H1 (cell line): ENCODE measurements around the gene IL16. TPM values are rescaled to one million over a fixed set of nuclear protein-coding genes. Genes with fewer than 3 reads are reported as not detected.

Source experiments
- CTCF ChIA-PET: fragments of 300-600 bp; sonication (Branson Sonifier 250); formaldehyde crosslinking; loops from one replicate; lab custom pipeline; 2021; ENCODE audit not compliant: partially characterized antibody; lab: Charles Lee
- POLR2A ChIA-PET: fragments of 300-600 bp; sonication (Branson Sonifier 250); formaldehyde crosslinking; loops from one replicate; lab custom pipeline; 2021; ENCODE audit warnings: inconsistent platforms; ENCODE audit not compliant: partially characterized antibody; lab: Charles Lee
- DNase-seq, 2 experiments: peaks; one replicate each; pipeline versions ENCODE4 v3.0.0 to v3.0.0-alpha.2; 2010 to 2022; ENCODE audit warnings: low spot score in 2 of 2, low read depth in 1 of 2, mixed read lengths in 1 of 2
- FAIRE-seq: peaks from 2 replicates; lab custom pipeline; 2011; peaks lifted over from hg19 to GRCh38; lab: Jason Lieb, UNC
- H2AFZ ChIP-seq: 2 replicates; pipeline ENCODE4 v1.8.1; 2012; ENCODE audit warnings: low read length, inconsistent platforms
- H2AK5ac ChIP-seq: 2 replicates; pipeline ENCODE4 v1.6.1; 2013; ENCODE audit warnings: low read depth, low read length
- H2BK120ac ChIP-seq: replicated peaks from 2 replicates; pipeline ENCODE3; 2013; ENCODE audit warnings: low read depth, low read length, inconsistent platforms
- H2BK12ac ChIP-seq: 2 replicates; pipeline ENCODE4 v1.6.1; 2013; ENCODE audit warnings: low read depth, low read length
- H2BK15ac ChIP-seq: 2 replicates; pipeline ENCODE4 v1.6.1; 2013; ENCODE audit warnings: low read length
- H2BK20ac ChIP-seq: 2 replicates; pipeline ENCODE4 v1.6.1; 2013; ENCODE audit warnings: low read length
- H2BK5ac ChIP-seq: 2 replicates; pipeline ENCODE4 v1.6.1; 2013; ENCODE audit warnings: low read depth, low read length
- H3K14ac ChIP-seq: 2 replicates; pipeline ENCODE4 v1.6.1; 2013; ENCODE audit warnings: inconsistent platforms; ENCODE audit not compliant: insufficient read length
- H3K18ac ChIP-seq: 2 replicates; pipeline ENCODE4 v1.6.1; 2013; ENCODE audit warnings: low read length; ENCODE audit errors: extremely low read depth
- H3K23ac ChIP-seq: 2 replicates; pipeline ENCODE4 v1.6.1; 2013; ENCODE audit warnings: inconsistent platforms; ENCODE audit not compliant: insufficient read length
- H3K23me2 ChIP-seq: 2 replicates; pipeline ENCODE4 v1.6.1; 2013; ENCODE audit warnings: low read depth, low read length
- H3K27ac ChIP-seq: 2 replicates; pipeline ENCODE4 v1.6.1; 2011; ENCODE audit warnings: low read depth, low read length, inconsistent platforms
- H3K27me3 ChIP-seq, 4 experiments: replicated peaks in 1 of 4; 1 replicate in 1 of 4; 2 replicates in 3 of 4; pipeline versions ENCODE4 v1.6.1 to v1.8.1; 2011 to 2013; ENCODE audit warnings: low read length in 3 of 4, mild to moderate bottlenecking in 3 of 4, inconsistent platforms in 2 of 4, mixed read lengths in 2 of 4, moderate library complexity in 1 of 4; ENCODE audit not compliant: control insufficient read depth in 3 of 4, insufficient read depth in 3 of 4; ENCODE audit errors: extremely low read depth in 1 of 4
- H3K36me3 ChIP-seq, 4 experiments: 2 replicates each; pipeline versions ENCODE4 v1.6.1 to v1.8.1; 2011 to 2013; ENCODE audit warnings: mild to moderate bottlenecking in 4 of 4, low read length in 3 of 4, moderate library complexity in 2 of 4, control low read depth in 1 of 4, inconsistent platforms in 1 of 4; ENCODE audit not compliant: insufficient read depth in 4 of 4, control insufficient read depth in 2 of 4
- H3K4ac ChIP-seq: replicated peaks from 2 replicates; pipeline ENCODE3; 2013; ENCODE audit warnings: low read length, low read depth, mixed read lengths, inconsistent platforms; ENCODE audit not compliant: insufficient read length
- H3K4me1 ChIP-seq, 4 experiments: replicated peaks in 1 of 4; 1 replicate in 1 of 4; 2 replicates in 3 of 4; pipeline versions ENCODE4 v1.6.1 to v1.8.1; 2011 to 2013; ENCODE audit warnings: low read length in 3 of 4, inconsistent platforms in 2 of 4, mixed read lengths in 1 of 4; ENCODE audit not compliant: insufficient read depth in 4 of 4, control insufficient read depth in 3 of 4
- H3K4me2 ChIP-seq, 2 experiments: 2 replicates each; pipeline versions ENCODE4 v1.6.1 to v1.8.1; 2011 to 2013; ENCODE audit warnings: low read depth in 2 of 2, low read length in 2 of 2, control low read depth in 1 of 2, inconsistent platforms in 1 of 2, mild to moderate bottlenecking in 1 of 2; ENCODE audit not compliant: insufficient read depth in 1 of 2
- H3K4me3 ChIP-seq, 4 experiments: fragments of 200-600, 300-600 bp in 1 of 4; sonication (generic), shearing (Covaris generic), sonication (Bioruptor Twin) in 1 of 4; 2 replicates each; pipeline versions ENCODE4 v1.5.1 to v1.8.1; 2011 to 2016; ENCODE audit warnings: low read length in 4 of 4, low read depth in 3 of 4, control low read depth in 2 of 4, inconsistent platforms in 2 of 4, mild to moderate bottlenecking in 2 of 4, mixed read lengths in 1 of 4, moderate library complexity in 1 of 4; ENCODE audit not compliant: insufficient read depth in 2 of 4; ENCODE audit errors: extremely low read depth in 1 of 4
- H3K56ac ChIP-seq: replicated peaks from 2 replicates; pipeline ENCODE3; 2013; ENCODE audit warnings: low read depth, mild to moderate bottlenecking, mixed read lengths, low read length, inconsistent platforms; ENCODE audit not compliant: insufficient read length
- H3K79me1 ChIP-seq: 2 replicates; pipeline ENCODE4 v1.6.1; 2013; ENCODE audit warnings: low read depth, low read length, control low read depth
- H3K79me2 ChIP-seq, 2 experiments: 2 replicates each; pipeline versions ENCODE4 v1.6.1 to v1.8.1; 2012 to 2013; ENCODE audit warnings: low read length in 2 of 2, mild to moderate bottlenecking in 2 of 2, inconsistent platforms in 1 of 2; ENCODE audit not compliant: insufficient read depth in 2 of 2, control insufficient read depth in 1 of 2
- H3K9ac ChIP-seq, 4 experiments: replicated peaks in 1 of 4; 1 replicate in 1 of 4; 2 replicates in 3 of 4; pipeline versions ENCODE4 v1.6.1 to v1.8.1; 2011 to 2013; ENCODE audit warnings: low read depth in 3 of 4, low read length in 3 of 4, control low read depth in 2 of 4, mild to moderate bottlenecking in 2 of 4, moderate library complexity in 2 of 4, inconsistent platforms in 1 of 4; ENCODE audit errors: extremely low read depth in 1 of 4
- H3K9me3 ChIP-seq, 2 experiments: 2 replicates each; pipeline versions ENCODE4 v1.6.1 to v1.8.1; 2012 to 2013; ENCODE audit warnings: mild to moderate bottlenecking in 2 of 2, moderate library complexity in 2 of 2, control low read depth in 1 of 2, inconsistent platforms in 1 of 2, low read depth in 1 of 2, low read length in 1 of 2, mixed read lengths in 1 of 2; ENCODE audit not compliant: insufficient read depth in 2 of 2
- H4K20me1 ChIP-seq, 2 experiments: replicated peaks in 1 of 2; 2 replicates each; pipeline versions ENCODE3 to v1.8.1; 2011 to 2013; ENCODE audit warnings: inconsistent platforms in 2 of 2, low read length in 2 of 2, mild to moderate bottlenecking in 1 of 2; ENCODE audit not compliant: insufficient read depth in 2 of 2, control insufficient read depth in 1 of 2
- H4K5ac ChIP-seq: 2 replicates; pipeline ENCODE4 v1.6.1; 2013; ENCODE audit warnings: low read length, low read depth, mixed read lengths, inconsistent platforms; ENCODE audit not compliant: insufficient read length
- H4K8ac ChIP-seq: 2 replicates; pipeline ENCODE4 v1.8.0; 2013; ENCODE audit warnings: mild to moderate bottlenecking, moderate library complexity, low read length, inconsistent platforms; ENCODE audit not compliant: insufficient read depth; ENCODE audit errors: extremely low read depth
- H4K91ac ChIP-seq: replicated peaks from 2 replicates; pipeline ENCODE3; 2013; ENCODE audit warnings: low read length, mixed read lengths, inconsistent platforms; ENCODE audit not compliant: insufficient read length
- BACH1 ChIP-seq: IDR thresholded peaks from 2 replicates; pipeline ENCODE4 v1.6.1; 2012; ENCODE audit warnings: low read length, improper control_type of control experiment
- GTF2F1 ChIP-seq: IDR thresholded peaks from 2 replicates; pipeline ENCODE4 v1.6.1; 2012; ENCODE audit warnings: low read depth, low read length, improper control_type of control experiment, borderline replicate concordance
- JUN ChIP-seq: IDR thresholded peaks from 2 replicates; pipeline ENCODE4 v1.6.1; 2011; ENCODE audit warnings: low read depth, mild to moderate bottlenecking, improper control_type of control experiment, low read length
- KDM1A ChIP-seq: fragments of 200-600, 300-600 bp; sonication (generic); IDR thresholded peaks from 2 replicates; pipeline ENCODE4 v1.7.1; 2016; ENCODE audit warnings: mild to moderate bottlenecking, low read length, borderline replicate concordance
- polyA plus RNA-seq, 7 experiments: library from polyadenylated mRNA; depleted of rRNA in 3 of 7; stranded (reverse) in 5 of 7; unstranded in 2 of 7; fragments of >200 nt in 5 of 7; fragments of 200-250 nt in 2 of 7; gene quantifications; 1 replicate in 5 of 7; 2 replicates in 1 of 7; 4 replicates in 1 of 7; pipeline versions ENCODE4 v1.2.1 to v1.2.3, GENCODE V29; 2011 to 2013; ENCODE audit warnings: missing spikeins in 2 of 7, mixed read lengths in 2 of 7
- total RNA-seq: library from RNA; stranded (reverse); fragmentation: NEBNext Ultra II Directional; extraction: Animal tissue kit (Norgen Biotek cat#: 25700); gene quantifications from 2 replicates; pipeline ENCODE4 v1.2.1, GENCODE V29; 2021

Gene IL16
- total and polyA plus RNA-seq, 2 of the 8 experiments (the other 6 are each of a cell fraction or from before 2014, with no cell fraction given) = 0.03 to 0.09 TPM

GRCh38 chr15:81255958-81256320, 59.3 kb downstream of the IL16 start:
- no peak overlapping the region for H2BK15ac ChIP-seq
- H3K9ac ChIP-seq = no peak overlapping the region
- POLR2A ChIA-PET = no interaction called here
- no peaks in the 10 kb centered on the region for H3K27me3 ChIP-seq
- no peak overlapping the region for H2AFZ ChIP-seq
- no peaks in the 10 kb centered on the region for H3K9me3 ChIP-seq
- no peak overlapping the region for H3K18ac ChIP-seq
- H3K36me3 ChIP-seq = no peaks in the 10 kb centered on the region
- H3K4me3 ChIP-seq = no peak overlapping the region
- H3K23ac ChIP-seq = no peak overlapping the region
- no peak overlapping the region for H2BK20ac ChIP-seq
- no peak overlapping the region for H4K91ac ChIP-seq
- CTCF ChIA-PET = interaction anchor here (0.8 to 12.0 kb wide), 5 partner anchors 11 to 142 kb away, joined by 3 to 84 read pairs (median 3); no protein-coding TSS in a partner anchor
- H4K8ac ChIP-seq = no peak overlapping the region
- no peak for FAIRE-seq
- no peak overlapping the region for H2BK12ac ChIP-seq
- no peak overlapping the region for H3K27ac ChIP-seq
- H3K23me2 ChIP-seq = no peaks in the 10 kb centered on the region
- H3K79me1 ChIP-seq = no peaks in the 10 kb centered on the region
- H3K4me1 ChIP-seq = no peaks in the 10 kb centered on the region
- H4K5ac ChIP-seq = no peak overlapping the region
- no peaks in the 10 kb centered on the region for H3K79me2 ChIP-seq
- no peak overlapping the region for H2AK5ac ChIP-seq
- no peak overlapping the region for H3K14ac ChIP-seq
- H2BK5ac ChIP-seq = no peak overlapping the region
- no peak overlapping the region for H3K4me2 ChIP-seq
- DNase-seq = no peak
- H3K56ac ChIP-seq = no peak overlapping the region
- no peaks in the 10 kb centered on the region for H4K20me1 ChIP-seq
- no peak overlapping the region for H3K4ac ChIP-seq
- H2BK120ac ChIP-seq = no peak overlapping the region
- TF ChIP-seq BACH1 (no peak), KDM1A (no peak), JUN (no peak), GTF2F1 (no peak)
